HG03066 (cell line): Measurements from ENCODE around the gene NPIPA5.
"Not testable (repeated sequence)": the region's sequence is repeated elsewhere in the genome, so short reads cannot be mapped to it uniquely, and the experiment has no call there.

Experiments used
- ATAC-seq: cut with Tn5 transposase; IDR thresholded peaks from one replicate; pipeline ENCODE4 v1.9.1; 2021; ENCODE audit warnings: low read depth; ENCODE audit not compliant: unreplicated experiment

Gene NPIPA5

DNA sequence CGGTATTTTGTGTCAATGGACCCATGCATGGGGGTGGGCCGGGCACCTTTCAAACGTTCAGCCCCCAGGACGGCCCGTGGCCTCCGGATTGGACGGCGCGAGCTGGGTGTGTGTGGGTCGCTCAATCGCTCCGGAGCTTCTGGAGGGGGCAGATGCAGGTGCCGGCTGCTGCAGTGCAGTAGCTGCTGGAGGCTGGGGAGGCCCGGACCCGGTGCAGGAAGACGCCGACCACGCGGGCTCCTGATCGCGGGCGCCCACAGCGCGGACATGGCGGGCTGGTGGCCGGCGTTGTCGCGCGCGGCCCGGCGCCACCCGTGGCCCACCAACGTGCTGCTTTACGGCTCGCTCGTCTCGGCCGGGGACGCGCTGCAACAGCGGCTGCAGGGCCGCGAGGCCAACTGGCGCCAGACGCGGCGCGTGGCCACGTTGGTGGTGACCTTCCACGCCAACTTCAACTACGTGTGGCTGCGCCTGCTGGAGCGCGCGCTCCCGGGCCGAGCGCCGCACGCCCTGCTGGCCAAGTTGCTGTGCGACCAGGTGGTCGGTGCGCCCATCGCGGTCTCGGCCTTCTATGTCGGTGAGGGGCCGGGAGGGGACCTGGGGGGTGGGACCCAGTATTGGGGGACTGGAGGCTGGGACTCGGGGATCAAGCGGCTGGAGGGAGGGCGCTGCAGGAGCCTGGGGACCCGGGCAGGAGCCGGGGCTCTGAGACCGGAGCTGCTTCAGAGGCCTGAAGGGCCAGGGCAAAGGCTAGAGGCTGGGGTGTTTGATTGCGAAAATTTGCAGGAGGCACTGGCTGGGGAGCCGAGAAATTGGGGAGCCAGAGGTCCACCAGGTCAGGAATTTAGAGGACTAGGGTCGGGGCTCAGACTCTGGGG is 17.8 kb upstream of the NPIPA5 start, which contains the start of gene MPV17L:
MPV17L (plus strand) TSS at position 124 of the 878 bp plus-strand sequence; CDS start at position 268, 144 bp downstream.
- not testable (repeated sequence) for ATAC-seq

DNA sequence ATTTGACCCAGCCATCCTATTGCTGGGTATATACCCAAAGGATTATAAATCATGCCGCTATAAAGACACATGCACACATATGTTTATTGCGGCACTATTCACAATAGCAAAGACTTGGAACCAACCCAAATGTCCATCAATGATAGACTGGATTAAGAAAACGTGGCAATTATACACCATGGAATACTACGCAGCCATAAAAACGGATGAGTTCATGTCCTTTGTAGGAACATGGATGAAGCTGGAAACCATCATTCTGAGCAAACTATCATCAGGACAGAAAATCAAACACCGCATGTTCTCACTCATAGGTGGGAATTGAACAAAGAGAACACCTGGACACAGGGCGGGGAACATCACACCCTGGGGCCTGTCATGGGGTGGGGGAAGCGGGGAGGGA is 14.9 kb upstream of the NPIPA5 start:
- ATAC-seq = not testable (repeated sequence)

DNA sequence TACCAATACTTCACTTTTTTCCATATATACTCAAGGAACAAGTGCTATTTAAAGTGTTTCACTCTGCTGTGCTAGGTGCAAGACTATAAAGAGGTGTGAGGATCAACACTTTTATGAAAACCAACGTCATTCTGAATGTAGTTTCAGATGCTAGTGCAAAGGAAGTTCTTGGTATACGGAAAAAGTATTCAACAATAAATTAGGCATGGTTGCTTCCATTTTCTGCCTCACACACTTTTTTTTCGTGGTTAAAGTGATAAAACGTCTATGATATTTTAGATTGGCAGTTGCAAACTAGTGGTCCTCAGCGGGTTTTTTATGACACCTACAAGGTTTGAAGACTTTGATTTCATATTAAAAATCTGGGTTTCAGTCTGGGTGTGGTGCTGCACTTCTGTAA is 11.8 kb upstream of the NPIPA5 start:
- ATAC-seq = not testable (repeated sequence)

DNA sequence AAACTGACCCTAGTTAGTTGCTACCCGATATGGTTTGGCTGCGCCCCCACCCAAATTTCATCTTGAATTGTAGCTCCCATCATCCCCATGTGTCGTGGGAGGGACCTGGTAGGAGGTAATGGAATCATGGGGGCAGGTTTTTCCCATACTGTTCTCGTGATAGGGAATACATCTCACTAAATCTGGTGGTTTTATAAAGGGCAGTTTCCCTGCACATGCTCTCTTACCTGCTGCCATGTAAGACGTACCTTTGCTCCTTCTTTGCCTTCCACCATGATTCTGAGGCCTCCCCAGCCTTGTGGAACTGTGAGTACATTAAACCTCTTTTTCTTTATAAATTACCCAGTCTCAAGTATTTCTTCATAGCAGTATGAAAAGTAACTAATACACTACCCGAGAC is 10.0 kb upstream of the NPIPA5 start:
- not testable (repeated sequence) for ATAC-seq

DNA sequence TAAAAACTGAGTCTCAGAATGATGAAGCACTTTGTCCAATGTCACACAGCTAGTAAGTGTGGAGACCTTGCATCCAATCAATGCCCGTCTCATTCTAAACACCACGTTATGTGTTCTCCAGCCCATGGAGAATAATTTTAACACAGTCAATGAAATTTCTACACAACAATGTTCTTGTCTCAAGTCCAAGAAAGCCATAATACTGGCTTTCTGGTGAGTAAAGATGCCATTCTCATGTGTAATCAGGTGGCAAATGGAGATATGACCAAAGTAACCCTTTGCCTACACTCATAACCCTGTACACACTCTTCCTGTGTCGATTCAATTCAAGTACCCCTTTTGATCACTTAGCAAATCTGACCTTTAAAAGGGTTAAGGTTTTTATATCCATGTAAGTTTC is 4.7 kb upstream of the NPIPA5 start:
- ATAC-seq = not testable (repeated sequence)

DNA sequence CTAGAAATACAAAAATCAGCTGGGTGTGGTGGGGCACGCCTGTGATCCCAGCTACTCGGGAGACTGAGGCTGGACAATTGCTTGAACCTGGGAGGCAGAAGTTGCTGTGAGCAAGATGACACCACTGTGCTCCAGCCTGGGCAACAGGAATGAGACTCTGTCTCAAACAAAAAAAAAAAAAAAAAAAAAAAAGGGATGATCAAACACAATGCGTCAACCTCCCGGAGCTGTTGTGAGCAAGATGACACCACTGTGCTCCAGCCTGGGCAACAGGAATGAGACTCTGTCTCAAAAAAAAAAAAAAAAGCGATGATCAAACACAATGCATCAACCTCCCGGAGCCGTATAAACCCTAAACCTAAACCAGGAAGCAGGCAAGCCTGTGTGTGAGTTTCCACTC is 20.6 kb downstream of the NPIPA5 start:
- ATAC-seq = not testable (repeated sequence)

DNA sequence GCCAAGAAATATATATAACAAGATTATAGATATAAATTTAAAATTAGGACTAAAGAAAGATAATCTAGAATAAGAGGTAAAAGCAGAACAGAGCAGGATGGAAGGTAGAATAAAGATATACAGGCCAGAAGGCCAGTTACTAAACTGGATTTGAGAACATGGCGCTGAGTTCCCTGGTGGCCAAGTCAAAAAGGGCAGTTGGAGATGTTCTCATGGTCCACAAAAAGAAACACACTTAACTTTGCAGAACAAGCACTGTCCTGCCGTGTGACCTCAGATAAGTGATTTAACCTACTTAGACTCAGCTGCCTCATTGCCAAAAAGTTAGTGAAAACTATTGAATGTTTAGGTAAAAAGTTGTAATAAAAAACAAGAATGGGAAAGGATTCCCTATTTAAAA is 23.2 kb downstream of the NPIPA5 start:
- not testable (repeated sequence) for ATAC-seq

DNA sequence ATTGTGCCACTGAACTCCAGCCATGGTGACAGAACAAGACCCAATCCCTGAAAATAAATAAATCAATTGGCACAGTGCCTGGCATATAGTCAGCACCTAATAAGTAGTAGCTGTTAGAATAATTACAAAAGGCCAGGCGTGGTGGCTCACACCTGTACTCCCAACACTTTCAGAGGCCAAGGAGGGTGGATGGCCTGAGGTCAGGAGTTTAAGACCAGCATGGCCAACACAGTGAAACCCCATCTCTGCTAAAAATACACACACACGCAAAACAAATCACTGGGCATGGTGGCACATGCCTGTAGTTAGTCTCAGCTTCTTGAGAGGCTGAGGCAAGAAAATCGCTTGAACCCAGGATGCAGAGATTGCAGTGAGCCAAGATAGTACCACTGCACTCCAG is 25.2 kb downstream of the NPIPA5 start:
- not testable (repeated sequence) for ATAC-seq

DNA sequence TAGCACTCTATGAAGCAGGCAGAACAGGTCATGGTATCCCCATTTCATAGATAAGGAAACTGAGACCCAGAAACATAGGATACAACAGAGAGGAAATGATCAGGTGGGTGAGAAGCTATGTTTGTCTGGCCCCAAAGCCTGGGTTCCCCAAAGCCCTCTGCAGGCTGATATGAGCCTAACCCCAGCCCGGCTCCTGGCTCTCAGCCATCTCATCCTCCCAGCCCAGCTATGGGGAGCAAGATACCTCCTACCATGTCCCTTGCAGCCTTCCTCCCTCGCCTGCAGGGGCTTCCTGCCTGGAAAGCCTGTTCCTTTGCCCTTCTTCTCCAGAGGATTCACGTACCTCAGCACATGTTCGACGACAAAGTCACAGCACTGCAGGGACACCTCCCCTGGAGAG is 26.3 kb downstream of the NPIPA5 start:
- not testable (repeated sequence) for ATAC-seq

DNA sequence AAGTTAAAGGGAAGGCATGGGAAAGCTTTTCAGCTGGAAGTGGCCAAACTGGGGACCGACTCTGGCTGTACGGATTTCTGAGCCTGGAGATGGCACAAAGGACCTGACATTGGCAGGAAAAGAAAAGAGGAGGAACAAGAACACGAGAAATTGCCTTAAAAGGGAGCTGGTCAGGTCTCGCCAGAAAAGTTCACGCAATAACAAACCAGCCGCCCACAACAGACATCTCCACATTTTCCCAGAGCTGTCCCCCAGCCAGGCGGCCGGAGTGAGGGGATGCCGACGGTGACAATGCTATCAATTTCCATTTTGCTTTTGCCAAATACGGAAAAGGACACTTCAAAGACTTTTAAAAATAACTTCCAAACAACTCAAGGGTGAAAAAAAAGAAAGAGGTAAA is 26.8 kb downstream of the NPIPA5 start:
- not testable (repeated sequence) for ATAC-seq

DNA sequence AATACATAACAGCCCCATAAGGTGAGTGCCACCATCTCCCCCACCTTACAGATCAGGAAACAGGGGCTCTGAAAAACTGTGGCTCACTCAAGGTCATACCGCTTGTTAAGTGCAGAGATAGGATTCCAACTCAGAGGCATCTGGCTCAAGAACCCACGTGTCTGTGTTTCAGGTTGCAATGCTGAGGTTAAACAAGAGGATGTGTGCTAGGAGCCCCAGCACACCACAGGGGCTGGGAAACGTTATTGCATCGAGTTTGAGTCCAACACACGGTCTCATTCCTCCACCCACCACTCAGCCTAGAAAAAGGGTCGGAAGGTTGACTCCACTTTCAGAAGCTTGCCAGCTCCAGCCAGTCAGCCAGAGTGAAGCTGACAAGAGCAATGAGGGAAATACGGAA is 29.4 kb downstream of the NPIPA5 start:
- not testable (repeated sequence) for ATAC-seq

DNA sequence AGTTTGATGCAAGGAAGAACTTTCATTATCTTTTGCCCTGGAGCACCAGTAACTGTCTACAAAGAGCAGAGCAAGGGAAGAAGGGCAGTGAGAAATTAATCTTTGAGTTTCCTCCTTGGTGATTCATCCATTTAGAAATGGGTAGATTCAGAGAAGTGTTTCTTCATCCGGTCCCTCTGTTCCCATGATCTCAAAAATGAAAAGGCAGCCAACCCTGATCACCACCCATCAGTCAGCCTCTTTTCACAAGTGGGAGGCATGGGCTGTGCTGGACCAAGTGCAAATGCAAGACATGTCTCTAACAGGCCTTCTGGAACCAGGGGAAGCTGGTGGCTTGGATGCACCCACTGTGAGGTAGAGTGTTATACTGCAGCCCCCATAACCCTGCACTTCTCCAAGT is 35.8 kb downstream of the NPIPA5 start:
- ATAC-seq = not testable (repeated sequence)

DNA sequence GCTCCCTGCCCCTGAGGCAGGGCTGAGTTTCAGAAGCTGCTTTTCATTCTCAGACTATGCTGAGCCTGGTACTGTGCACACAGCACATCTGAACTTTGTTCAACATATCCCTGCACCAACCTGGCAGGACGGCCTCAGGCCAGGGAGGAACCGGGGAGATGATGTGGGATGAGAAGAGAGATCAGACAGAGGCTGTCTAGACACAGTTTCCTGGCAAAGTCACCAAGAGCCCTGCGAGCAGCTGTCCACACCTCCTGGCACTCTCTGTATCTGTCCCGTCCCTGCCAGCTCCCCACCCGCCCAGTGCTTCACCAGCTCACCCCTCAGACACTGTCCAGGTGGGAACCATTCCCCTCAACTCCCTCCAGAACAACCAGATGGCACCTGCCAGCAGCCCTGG is 39.1 kb downstream of the NPIPA5 start:
- not testable (repeated sequence) for ATAC-seq

DNA sequence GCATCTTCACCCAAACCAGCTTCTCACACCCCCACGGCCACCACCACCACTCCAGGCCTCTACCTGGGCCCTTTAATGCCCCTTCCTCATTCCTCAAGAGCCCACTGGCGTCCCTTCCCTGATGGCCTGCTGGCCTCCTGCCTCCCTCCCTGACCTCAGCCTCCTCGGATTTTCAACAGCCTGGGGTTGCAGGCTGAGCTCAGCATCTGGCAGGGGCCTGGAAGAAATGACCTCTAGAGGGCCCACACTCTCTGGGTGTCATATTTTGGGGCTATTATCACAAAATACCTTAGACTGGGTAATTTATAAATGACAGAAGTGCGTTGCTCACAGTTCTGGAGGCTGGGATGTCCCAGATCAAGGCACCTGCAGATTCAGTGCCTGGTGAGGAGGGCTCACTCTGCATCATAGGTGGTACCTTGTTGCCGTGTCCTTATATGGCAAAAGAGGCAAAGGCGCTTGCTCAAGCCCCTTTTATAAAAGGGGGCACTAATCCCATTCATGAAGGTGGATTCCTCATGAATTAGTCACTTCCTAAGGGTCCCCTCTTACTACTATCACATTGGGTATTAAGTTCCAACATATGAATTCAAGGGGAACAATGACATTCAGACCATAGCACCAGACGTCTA is 40.0 kb downstream of the NPIPA5 start:
- ATAC-seq = not testable (repeated sequence)

DNA sequence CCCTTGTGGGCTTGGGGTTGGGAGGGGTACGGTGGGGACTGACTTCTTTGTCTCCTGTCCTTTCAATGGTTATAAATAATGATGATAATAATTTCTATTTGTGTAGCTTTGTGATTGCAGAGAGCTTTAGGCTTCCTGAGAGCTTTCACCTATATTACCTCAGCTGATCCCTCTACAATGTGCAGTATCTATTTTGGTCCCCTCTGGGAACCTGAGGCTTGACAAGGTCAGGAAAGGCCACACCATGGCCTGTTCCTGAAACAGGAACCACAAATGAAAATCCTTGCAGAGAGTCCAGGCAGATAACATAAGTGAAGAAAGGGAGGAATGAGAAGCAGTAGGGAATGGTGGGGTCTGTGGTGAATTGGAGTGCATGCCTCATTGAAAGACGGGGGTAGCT is 42.5 kb downstream of the NPIPA5 start:
- not testable (repeated sequence) for ATAC-seq

DNA sequence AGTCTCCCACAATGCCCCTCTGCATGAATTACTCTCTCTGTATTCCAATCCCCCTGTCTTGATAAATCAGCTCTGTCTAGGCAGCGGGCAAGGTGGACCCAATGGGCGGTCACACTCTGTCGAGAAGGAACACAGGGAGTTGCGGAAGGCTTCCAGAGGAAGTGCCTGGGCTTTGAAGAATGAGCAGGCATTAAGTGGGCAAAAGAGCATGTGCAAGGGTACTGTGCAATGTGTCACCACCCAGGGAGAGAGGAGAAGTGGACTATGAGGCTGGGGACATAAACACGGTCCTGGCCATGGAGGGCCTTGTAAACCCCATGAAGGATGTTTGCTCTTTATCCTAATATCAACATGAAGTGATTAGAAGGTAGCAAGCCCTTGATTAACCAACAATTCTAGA is 44.1 kb downstream of the NPIPA5 start:
- not testable (repeated sequence) for ATAC-seq

DNA sequence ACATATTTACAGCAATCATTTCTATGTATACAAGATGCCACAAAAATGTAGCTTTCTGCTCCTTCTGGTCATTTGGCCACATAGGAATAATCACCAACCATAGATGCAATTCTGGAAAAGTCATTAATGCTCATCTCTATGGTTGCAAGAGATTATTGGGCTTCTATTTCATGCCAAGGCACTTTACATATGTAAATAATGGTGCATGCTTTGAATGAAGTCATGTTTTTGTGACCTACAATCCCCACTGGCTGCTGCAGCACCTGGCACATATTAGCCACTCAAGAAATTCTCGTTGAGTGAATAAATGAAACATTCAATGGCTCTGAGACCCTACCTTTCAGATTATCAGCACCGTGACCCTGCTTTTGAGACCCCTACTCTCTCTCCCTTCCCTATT is 47.1 kb downstream of the NPIPA5 start:
- not testable (repeated sequence) for ATAC-seq

DNA sequence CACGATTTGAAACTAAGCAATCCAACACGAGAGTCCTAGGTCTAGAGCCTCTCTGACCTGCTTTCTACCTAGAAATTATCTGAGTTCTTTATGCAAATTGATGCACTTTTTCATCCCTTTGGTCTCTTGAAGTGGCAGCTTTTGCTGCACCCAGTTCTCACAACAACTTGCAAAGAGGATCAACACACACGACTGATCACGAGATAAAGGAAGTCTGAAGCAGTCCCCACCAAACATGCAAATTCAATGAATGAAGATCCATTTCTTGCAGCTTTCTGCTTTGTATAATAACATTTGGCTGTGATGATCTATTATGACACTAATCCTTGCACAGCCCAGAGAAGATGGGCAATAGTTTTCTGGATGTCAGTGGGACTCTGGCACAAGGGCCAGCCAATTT is 53.1 kb downstream of the NPIPA5 start:
- not testable (repeated sequence) for ATAC-seq

DNA sequence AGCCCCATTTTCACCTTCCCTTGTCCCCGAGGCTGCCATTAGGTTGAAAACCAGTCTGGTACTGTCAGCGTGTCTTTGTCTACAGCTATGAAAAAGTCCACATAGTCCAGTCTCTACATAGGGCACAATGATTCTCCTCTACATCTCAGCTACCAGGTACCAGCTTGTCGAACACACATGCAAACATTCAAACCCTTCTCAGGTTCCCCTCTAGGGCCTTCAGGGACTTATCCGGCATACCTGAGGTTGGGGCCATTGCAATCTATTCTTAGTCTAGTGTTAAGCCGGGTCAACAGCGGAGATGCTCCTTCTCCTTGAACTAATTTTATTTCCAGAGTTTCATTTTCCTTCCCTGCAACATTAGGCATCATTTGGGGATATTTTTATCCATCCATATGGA is 54.7 kb downstream of the NPIPA5 start:
- not testable (repeated sequence) for ATAC-seq

DNA sequence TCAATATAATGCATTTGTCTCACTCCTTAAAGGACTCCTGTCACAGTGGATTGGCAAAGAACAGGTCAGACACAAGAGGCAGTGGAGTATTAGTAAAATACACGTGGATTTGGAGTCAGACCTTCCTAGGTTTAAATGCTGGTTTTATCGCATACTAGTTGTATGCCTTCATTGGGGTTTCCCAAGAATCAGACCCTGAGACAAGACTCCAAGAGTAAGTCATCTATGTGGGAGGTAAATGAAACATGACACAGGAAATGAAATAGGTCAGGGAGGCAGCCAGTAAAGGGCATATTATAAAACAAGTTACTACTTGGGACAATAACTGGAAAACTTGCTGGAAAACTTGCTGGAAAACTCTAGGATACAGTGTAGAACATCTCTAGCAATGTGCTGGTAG is 56.9 kb downstream of the NPIPA5 start:
- ATAC-seq = not testable (repeated sequence)

DNA sequence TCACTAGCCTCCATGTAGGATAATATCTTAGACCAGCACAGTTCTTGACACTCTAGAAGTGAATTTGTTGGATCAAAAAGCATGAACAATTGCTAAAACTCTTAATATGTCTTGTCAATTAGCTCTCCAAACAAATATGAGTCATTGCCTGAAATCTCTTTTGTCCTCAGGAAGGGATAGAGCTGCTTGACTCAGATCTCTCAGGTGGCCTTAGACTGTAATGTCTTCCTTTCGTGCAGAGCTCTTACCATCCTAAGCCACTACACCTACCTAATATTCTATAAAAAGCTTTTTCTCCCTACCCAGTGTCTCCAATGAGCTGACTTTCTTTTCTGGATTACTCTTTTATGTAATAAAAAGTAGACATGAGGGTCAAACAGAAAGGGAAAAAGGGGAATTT is 63.5 kb downstream of the NPIPA5 start:
- not testable (repeated sequence) for ATAC-seq
